ENCODE data around the gene TCP10L. TPM values are rescaled to one million over a fixed set of nuclear protein-coding genes. Genes with fewer than 3 reads are reported as not detected.

TCP10L gene
- total RNA-seq, 2 experiments from 2014 or later, result 0.23 to 1.1 TPM

Other genes with a start within 250 kb of the TCP10L start
- gene URB1, start 192.5 kb downstream of the TCP10L start, total RNA-seq, result 10 to 100 TPM; 15.8 to 16.5 TPM
- gene EVA1C, start 172.8 kb downstream of the TCP10L start, total RNA-seq, result 10 to 100 TPM in 1 of 2 experiments, 1 to 10 TPM in 1; 9.3 to 12.4 TPM
- gene CFAP298, start 26.9 kb upstream of the TCP10L start, total RNA-seq, result 10 to 100 TPM; 33.8 to 36.2 TPM
- 10 to 100 TPM; 17.9 to 20.4 TPM for gene SYNJ1, start 142.5 kb upstream of the TCP10L start, total RNA-seq
- gene PAXBP1, start 186.2 kb upstream of the TCP10L start, total RNA-seq, result 10 to 100 TPM; 55.9 to 56.5 TPM

Data from activated naive CD8-positive, alpha-beta T cell treated with anti-CD3 and anti-CD28 coated beads, Interleukin-2, amount 10 ng/mL, durations not matched to agents 7 days and 5 days (primary cell).